Fibroblast of skin of abdomen (primary cell): ENCODE results near the gene KCNJ1.
A peak's percentile ranks its signal among the peaks of the same experiment; 100 is the strongest.

Experiments
- DNase-seq: peaks from one replicate; pipeline ENCODE4 v3.0.0-alpha.2; 2013

The KCNJ1 gene

GRCh38 chr11:128901653-128902514, 34.8 kb upstream of the KCNJ1 start:
- DNase-seq = no peak

DNA sequence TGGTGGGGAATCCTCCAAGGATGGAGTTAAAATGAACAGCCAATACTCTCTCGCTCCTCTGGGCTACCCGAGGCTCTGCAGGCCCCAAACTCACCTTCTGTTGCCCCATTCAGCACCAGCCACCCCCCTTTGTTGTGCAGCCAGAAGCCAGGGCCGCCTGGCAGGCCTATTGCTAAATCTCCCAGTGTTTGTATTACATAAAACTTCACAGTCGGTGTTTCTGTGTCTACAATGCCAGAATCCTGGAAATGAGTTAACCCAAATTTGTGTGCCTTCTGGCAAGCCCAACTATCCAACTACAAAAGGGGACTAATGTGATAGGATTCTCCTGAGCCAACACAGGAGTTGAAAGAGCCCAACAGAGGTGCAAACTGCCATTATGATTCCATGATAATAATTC, 33.4 kb upstream of the KCNJ1 start:
- no peak for DNase-seq

- peak; percentile 29 for DNase-seq
These were observed 31.7 kb upstream of the KCNJ1 start for GRCh38 chr11:128898580-128899344.

- DNase-seq = no peak
These were observed 30.7 kb upstream of the KCNJ1 start for GRCh38 chr11:128897826-128898225.

DNA sequence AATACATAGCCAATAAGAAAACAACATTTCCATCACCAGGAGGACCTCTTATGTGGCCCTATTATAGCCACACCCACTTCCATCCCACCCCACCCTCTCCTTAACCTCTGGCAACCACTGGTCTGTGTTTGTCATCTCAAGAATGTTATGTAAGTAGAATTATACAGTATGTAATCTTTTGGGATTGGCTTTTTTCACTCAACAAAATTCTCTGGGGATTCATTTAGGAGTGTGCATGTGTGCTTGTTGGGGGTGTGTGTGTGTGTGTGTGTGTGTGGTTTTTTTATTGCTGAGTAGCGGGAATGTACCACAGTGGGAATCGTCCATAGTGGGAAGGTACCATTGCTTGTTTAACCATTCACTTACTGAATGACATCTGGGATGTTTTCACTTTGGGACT, 29.3 kb upstream of the KCNJ1 start:
- peak; percentile 39 for DNase-seq

DNA sequence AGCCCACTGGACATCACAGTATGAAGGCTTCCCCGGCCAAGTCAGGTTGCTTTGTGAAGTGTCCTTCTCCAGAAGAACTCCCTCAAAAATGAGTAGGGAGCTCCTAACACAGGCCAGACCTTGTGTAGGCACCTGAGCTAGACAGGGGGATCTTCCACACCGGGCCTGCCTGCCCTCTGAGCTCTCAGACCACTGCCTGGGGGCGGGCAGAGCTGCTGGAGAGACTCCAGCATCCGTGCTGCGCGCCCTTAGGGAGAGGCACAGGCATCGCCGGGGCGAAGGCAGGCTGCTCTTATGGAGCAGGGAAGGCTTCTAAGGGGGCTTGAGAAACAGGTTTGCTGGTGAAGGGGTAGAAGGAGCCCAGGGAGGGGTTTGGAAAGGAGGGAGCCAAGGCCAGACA, 28.4 kb upstream of the KCNJ1 start:
- DNase-seq = no peak

- no peak for DNase-seq
These were observed 27.6 kb upstream of the KCNJ1 start for GRCh38 chr11:128894685-128895084.

DNA sequence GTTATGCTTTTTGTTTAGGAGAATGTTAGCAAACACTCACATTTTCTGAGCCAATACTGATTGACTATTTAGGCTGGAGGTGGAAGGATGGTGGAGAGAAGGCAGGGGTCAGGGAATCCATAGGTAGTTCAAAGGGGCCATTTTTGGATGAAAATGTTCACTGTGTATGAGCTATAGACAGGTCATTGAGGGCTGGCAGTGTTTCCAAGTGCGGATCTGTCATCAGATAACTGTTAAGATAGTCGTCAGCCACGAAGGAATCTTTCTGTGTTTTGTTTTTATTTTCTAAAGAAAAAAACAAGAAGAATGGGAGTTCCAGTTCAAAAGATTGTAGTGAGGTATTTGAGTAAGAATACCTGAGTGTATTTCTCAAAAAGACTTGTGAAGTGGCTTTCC, 27.2 kb upstream of the KCNJ1 start:
- DNase-seq = no peak

DNA sequence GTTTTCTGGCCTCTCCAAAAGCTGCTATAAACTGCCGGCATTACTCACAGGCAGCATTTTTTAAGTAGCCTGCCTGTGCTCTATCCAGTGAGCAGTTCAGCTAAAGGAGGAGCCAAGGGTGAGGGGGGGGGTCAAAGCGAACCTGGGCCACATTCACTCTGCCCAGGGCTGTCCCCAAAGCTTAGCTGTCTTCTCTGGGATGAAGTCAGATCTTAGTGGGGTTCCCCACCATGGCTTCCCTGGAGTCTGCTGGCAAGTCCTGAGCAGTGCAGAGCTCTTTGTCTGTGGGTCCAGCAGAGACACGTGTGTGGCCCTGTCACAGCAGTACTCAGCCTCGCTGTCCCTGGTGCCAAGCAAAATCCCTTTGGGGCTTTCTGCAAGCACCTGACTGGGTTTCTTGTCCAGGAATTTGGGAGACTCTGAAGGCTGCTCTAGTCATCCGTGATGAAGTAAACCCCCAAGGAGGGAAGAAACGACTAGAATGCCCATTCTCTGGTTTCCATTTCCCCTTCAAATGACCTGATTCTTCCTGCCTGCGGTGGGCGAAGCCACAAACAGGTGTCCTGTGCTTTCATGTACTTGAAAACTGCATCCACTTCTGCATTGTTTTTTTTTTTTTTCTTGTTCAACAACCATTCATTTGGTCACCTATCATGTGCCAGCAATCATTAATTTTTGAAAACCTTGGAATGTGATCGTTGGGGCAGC, 26.6 kb upstream of the KCNJ1 start:
- no peak for DNase-seq

- no peak for DNase-seq
These were observed 25.9 kb upstream of the KCNJ1 start for GRCh38 chr11:128892866-128893565.

- no peak for DNase-seq
These were observed 24.9 kb upstream of the KCNJ1 start for GRCh38 chr11:128891913-128892398.

GRCh38 chr11:128890543-128891368, 23.7 kb upstream of the KCNJ1 start, which contains the start of gene KCNJ5:
TSS of gene KCNJ5 (plus strand) at chr11:128891356. CDS start at chr11:128911274, 19,918 bp downstream.
- peak; percentile 25 for DNase-seq

GRCh38 chr11:128890216-128890542, 23.1 kb upstream of the KCNJ1 start:
- no peak for DNase-seq

- DNase-seq = no peak
These were observed 22.6 kb upstream of the KCNJ1 start for GRCh38 chr11:128889657-128890213.

DNA sequence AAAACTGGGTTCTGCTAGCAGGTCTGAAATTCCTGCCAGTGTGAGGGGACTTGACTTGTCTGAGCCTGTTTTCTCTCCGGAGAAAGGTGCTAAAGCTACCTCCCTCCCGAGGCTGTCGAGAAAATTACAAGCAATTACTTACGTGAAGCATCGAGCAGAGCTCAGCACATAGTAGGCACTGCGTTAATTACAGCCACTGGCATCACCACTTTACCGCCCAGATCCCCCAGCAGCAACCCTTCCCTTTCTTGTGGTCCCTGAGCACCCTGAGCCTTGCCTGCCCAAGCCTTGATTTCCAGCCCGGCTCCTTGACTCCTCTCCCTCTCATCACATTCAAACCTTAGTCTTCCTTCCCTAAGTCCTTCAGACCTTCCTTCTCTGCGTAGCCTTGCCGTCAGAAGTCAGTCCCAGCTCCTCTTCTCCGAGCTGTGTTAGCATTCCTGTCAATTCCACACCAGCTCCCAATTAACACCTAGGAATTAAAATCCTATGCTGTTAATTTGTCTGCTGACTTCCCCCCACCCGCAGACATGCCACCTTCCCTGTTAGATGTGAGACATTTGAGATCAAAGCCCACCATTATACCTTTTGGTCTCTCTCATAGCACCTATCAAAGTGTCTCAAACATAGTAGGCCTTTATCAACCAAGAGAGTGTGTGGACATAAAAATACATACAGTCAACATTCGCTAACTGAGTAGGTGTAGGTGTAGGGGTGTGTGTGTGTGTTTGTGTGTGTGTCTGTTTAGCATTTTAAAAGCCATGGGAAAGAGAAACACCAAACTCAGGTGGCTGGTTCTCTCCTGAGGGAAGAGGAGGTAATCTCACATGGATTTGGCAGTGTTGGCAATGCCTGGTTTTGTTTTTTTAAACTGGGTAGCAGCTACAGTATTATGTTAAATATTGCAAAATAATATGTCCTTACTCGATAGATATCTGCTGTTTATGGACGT, 21.2 kb upstream of the KCNJ1 start:
- no peak for DNase-seq

GRCh38 chr11:128886406-128887124, 19.5 kb upstream of the KCNJ1 start:
- DNase-seq = no peak

DNA sequence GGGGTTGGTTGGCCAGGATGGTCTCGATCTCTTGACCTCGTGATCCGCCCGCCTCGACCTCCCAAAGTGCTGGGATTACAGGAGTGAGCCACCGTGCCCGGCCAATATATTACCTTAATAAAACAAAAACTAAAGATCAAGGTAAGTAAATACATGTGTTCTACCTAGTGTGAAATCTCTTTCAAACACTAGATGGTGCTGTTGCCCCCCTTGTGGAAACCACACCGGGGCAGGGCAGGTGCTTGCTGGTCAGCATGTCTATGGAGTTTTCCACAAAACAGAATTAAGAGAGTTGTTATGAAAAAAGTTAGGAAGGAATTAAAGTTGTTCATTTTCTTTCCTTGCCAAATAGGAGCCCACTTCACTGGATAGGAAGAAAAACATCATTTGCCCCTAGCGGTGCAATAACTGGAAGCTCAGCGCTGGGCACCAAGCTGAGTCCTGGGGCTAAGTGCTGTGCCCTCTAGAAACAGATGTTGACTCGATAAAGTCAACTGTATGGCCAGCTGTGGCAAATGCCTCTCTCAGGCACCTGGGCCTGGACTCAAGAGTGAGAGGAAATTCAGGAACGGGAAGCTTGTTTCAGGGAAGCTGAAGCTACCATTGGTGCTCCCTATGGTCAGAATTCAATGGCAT, 17.7 kb upstream of the KCNJ1 start:
- DNase-seq = peak; percentile 50

DNA sequence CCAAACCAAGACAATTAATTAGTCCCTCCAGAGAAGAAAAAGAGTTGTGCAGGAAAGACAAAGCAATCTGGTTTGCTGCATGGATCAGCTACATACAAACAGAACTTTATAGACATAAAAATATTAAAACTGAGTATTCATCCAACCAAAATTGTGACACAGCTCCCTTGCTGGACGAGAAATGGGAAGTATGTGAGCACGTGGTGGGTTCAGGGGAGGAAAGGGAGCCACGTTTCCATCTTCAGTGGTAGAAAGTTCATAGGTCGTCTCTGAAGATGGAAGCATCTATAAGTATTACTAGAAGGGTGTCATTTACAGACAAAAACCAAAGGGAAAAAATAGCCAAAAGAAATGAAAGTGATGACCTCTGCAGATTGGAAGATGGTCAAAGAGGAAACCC, 17.0 kb upstream of the KCNJ1 start:
- no peak for DNase-seq

GRCh38 chr11:128882451-128882850, 15.4 kb upstream of the KCNJ1 start:
- no peak for DNase-seq
